GM18907 (cell line): Measurements from ENCODE around the gene CDC42SE2.
"Not testable (repeated sequence)": the region's sequence is repeated elsewhere in the genome, so short reads cannot be mapped to it uniquely, and the experiment has no call there.

Experiments used
- ATAC-seq: cut with Tn5 transposase; IDR thresholded peaks from one replicate; pipeline ENCODE4 v1.9.1; 2021; ENCODE audit warnings: mild to moderate bottlenecking, moderate library complexity; ENCODE audit not compliant: unreplicated experiment

CDC42SE2 gene

GRCh38 chr5:131277875-131278740, 14.3 kb downstream of the CDC42SE2 start:
- no peak for ATAC-seq

- not testable (repeated sequence) for ATAC-seq
Observed at GRCh38 chr5:131278741-131279124, 14.9 kb downstream of the CDC42SE2 start.

GRCh38 chr5:131279204-131279603, 15.4 kb downstream of the CDC42SE2 start:
- ATAC-seq = peak; percentile 37

DNA sequence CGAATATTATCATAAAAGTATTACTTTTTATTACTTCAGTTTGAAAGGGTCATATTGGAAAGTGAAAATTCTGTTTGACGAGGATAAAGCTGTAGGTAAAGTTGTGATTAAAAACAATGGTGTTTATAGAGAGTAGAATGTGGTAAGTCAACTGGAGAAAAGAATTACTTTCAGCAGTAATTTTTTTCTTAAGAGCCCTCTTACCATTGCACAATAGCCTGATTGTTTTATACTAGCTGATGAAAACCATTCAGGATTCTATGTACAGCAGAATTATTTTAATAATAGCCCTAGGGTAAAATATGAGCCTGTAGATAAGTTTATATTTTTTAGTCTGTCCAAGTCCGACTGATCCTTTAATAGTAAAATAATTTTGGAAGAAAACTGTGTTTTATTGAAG, 16.6 kb downstream of the CDC42SE2 start:
- no peak for ATAC-seq

GRCh38 chr5:131281133-131281867, 17.4 kb downstream of the CDC42SE2 start:
- peak; percentile 55 for ATAC-seq

DNA sequence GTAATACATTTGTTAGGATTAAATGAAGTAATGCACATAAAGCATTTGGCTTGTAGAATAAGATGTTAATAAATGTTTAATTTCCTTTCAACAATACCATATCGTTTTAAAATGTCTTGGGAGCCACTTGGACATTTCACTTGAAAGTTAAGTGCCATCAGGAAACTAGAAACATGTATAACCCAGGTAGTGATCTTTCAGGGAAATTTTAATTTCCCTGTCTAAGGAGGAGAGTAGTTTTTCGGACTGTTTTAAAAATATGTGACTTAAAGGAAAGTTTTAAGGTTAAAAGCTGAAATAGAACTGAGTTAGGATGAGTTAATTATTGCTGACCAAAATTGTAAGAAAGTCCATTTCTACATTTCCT, 18.0 kb downstream of the CDC42SE2 start:
- no peak for ATAC-seq

GRCh38 chr5:131282235-131282634, 18.4 kb downstream of the CDC42SE2 start:
- no peak for ATAC-seq

- no peak for ATAC-seq
Observed at GRCh38 chr5:131285703-131286399, 22.0 kb downstream of the CDC42SE2 start.

- ATAC-seq = no peak
Observed at GRCh38 chr5:131286400-131286715, 22.5 kb downstream of the CDC42SE2 start.

DNA sequence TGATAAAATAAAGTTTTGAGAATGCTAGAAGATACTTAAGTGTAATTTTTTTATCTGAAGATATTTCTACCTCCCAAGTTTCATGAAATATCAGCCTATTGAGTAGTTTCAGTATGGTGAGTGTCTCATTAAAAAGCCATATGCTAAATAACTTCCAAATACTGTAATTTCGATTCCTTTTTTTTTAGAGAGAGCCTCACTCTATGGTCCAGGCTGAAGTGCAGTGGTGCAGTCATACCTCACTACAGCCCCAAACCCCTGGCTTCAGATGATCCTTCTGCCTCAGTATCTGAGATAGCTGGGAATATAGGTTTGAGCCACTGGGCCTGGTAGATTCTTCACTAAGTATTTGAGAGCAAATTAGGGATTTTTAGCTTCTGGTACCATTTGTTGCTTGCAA, 24.5 kb downstream of the CDC42SE2 start:
- no peak for ATAC-seq

DNA sequence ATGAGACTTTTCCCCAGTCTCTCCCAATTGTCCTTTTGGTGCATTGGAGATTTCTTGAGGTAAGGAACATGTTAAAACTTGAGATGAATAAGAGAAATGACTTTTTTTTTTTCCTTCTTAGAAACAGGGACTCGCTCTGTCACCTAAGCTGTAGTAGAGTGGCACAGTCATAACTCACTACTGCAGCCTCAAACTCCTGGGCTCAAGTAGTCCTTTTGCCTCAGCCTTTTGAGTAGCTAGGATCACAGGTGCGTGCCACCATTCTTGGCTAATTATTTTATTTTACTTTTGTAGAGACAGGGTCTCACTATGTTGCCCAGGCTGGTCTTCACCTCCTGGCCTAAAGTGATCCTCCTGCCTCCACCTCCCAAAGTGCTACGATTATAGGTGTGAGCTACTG, 25.9 kb downstream of the CDC42SE2 start:
- peak; percentile 59 for ATAC-seq

DNA sequence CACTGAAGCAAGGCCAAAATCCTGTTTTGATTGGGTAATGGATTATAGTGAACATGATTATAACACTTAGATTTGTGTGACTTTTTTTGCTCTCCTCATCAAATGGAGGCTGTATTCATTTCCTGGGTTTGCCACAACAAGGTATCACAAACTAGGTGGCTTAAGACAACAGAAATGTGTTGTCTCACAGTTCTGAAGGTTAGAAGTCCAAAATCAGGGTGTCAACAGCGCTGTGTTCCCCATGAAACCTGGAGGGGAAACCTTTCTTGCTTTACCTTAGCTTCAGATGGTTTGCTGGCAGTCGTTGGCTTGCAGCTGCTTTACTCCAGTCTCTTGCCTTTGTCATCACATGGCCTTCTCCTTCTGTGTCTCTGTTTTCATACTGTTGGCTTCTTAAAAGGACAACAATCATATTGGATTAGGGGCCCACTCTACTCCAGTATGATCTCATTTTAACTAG, 32.4 kb downstream of the CDC42SE2 start:
- no peak for ATAC-seq

DNA sequence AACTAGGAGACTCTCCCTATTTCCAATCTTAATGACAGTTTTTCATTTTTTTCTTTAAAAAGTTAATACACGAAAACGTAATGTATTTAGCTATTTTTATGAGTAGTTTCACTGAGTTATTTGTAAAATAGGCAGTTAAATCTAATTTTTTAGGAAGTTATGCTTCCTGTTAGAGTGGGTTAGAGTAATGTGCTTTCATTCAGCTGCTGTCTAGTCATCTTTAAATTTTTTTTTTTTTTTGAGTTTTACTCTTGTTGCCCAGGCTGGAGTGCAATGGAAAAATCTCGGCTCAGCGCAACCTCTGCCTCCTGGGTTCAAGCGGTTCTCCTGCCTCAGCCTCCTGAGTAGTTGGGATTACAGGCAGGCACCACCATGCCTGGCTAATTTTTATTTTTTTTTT, 34.0 kb downstream of the CDC42SE2 start:
- ATAC-seq = no peak

DNA sequence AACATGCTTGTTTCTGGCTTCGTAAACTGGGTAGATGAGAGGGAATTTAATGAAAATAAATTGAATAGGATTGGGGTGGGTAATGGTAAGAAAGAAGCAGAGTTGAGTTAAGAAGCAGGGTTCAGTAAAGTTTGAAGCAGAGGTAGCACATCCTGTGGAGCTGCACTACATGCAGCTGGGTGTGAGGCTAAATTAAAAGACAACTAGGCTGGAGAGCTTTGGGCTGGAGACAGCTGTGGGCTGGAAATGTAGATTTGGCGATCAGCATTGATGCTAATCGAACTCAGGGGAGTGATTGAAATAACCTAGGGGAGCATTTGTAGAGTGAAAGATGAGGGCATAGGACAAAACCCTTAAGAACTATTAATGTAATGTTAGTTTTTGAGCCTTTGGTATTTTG, 35.6 kb downstream of the CDC42SE2 start:
- ATAC-seq = no peak

GRCh38 chr5:131302506-131302905, 38.7 kb downstream of the CDC42SE2 start:
- no peak for ATAC-seq

DNA sequence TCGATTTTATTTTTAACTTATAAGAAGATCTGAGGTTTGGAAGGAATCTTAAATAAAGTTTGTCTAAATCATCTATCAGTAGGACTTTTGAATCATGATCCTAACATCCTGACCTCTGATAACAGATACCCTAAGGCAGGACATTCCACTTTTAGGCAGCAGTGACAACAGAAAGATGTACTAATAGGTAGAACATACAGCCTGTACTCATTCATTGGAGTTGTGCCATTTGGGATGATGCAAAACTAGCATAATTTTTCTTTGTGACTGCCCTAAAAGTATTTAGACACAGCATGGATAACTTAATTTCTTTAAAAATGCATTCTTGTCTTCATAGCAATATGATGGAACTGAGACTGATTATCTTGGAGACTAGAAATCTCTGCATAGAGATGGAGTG, 39.7 kb downstream of the CDC42SE2 start:
- no peak for ATAC-seq

- ATAC-seq = no peak
Observed at GRCh38 chr5:131304414-131304813, 40.6 kb downstream of the CDC42SE2 start.

GRCh38 chr5:131305138-131305689, 41.4 kb downstream of the CDC42SE2 start:
- no peak for ATAC-seq

- ATAC-seq = no peak
Observed at GRCh38 chr5:131305906-131306305, 42.1 kb downstream of the CDC42SE2 start.

GRCh38 chr5:131312235-131312772, 48.5 kb downstream of the CDC42SE2 start:
- not testable (repeated sequence) for ATAC-seq

- no peak for ATAC-seq
Observed at GRCh38 chr5:131316026-131316425, 52.2 kb downstream of the CDC42SE2 start.
